ENCODE results near the gene CACNA2D1.

- no peak for TF ChIP-seq CTCF (IDR thresholded peaks at IDR 0.05)
- no peak for TF ChIP-seq EZH2 (IDR thresholded peaks at IDR 0.05)
- TF ChIP-seq EZH2phosphoT487 (IDR thresholded peaks at IDR 0.05), result no peak
Measured at GRCh38 chr7:82389876-82390275, 53.7 kb downstream of the CACNA2D1 start.

Data from neural progenitor cell (in vitro differentiated cells).